BE2C (cell line): ENCODE results near the gene NPC2.

Source experiments
- DNase-seq: peaks from one replicate; pipeline ENCODE4 v3.0.0-alpha.2; 2020
- H3K27me3 ChIP-seq: fragments of 250-450 bp; sonication (Bioruptor Pico); 2 replicates; pipeline ENCODE4 v1.5.1; 2020; ENCODE audit warnings: mild to moderate bottlenecking
- H3K36me3 ChIP-seq: fragments of 250-450 bp; sonication (Bioruptor Pico); 2 replicates; pipeline ENCODE4 v1.5.1; 2020; ENCODE audit warnings: mild to moderate bottlenecking
- H3K4me1 ChIP-seq: fragments of 250-450 bp; sonication (Bioruptor Pico); 2 replicates; pipeline ENCODE4 v1.5.1; 2020
- H3K4me3 ChIP-seq: 2 replicates; pipeline ENCODE4 v1.5.1; 2011; ENCODE audit warnings: low read depth, low read length
- H3K9me3 ChIP-seq: fragments of 250-450 bp; sonication (Bioruptor Pico); 2 replicates; pipeline ENCODE4 v1.5.1; 2020
- TF ChIP-seq, protein P1 (sequence below): IDR thresholded peaks from 2 replicates; pipeline ENCODE4 v1.5.1; 2012; ENCODE audit warnings: mild to moderate bottlenecking, low read depth, low read length

The NPC2 gene

DNA sequence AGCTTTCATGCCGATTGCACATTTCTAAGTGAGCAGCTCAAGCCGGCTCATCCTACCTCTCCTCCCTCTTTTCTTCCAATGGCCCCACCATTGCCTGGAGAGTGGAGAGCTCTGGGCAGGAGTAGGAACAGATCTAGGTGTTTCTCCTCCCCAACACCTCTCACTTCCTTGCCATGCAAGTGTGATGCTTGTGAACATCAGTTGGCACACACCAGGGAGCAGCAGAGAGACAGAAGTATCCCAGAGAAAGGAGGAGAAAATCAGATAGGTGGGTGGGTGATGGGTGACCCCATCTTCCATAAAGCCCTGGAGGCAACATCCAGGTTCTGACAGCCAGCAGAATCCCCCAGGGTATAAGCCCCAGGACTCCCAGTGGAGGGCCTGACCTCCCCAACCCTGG, 27.8 kb downstream of the NPC2 start:
- no peak for DNase-seq
- Histone ChIP-seq H3K36me3 (no peaks in the 10 kb centered on the region), H3K4me3 (no peak overlapping the region), H3K9me3 (no peaks in the 10 kb centered on the region), H3K4me1 (no peaks in the 10 kb centered on the region), H3K27me3 (peaks cover 41% of the 10 kb centered on the region)
- TF ChIP-seq, protein P1, sequence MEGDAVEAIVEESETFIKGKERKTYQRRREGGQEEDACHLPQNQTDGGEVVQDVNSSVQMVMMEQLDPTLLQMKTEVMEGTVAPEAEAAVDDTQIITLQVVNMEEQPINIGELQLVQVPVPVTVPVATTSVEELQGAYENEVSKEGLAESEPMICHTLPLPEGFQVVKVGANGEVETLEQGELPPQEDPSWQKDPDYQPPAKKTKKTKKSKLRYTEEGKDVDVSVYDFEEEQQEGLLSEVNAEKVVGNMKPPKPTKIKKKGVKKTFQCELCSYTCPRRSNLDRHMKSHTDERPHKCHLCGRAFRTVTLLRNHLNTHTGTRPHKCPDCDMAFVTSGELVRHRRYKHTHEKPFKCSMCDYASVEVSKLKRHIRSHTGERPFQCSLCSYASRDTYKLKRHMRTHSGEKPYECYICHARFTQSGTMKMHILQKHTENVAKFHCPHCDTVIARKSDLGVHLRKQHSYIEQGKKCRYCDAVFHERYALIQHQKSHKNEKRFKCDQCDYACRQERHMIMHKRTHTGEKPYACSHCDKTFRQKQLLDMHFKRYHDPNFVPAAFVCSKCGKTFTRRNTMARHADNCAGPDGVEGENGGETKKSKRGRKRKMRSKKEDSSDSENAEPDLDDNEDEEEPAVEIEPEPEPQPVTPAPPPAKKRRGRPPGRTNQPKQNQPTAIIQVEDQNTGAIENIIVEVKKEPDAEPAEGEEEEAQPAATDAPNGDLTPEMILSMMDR, result no peak

DNA sequence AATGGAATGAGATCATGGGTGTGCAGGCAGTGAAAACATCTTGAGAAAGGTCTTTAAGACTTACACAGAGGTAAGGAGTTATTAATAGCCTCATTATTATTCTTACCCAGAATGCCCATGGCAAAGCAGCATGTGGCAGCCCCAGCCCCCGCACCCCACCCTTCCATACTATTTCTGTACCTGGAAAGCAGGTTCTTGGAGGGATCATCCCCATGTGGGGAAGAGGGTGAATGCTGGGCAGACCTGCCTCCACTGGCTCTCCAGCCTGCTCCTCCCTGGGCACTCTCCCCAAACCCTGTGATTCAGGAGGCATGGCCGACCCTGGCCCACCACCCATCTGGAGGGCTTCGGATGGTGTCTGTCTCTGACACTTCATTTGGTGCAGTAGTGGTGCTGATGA, 28.3 kb downstream of the NPC2 start:
- Histone ChIP-seq H3K36me3 (no peaks in the 10 kb centered on the region), H3K4me3 (no peak overlapping the region), H3K27me3 (peaks cover 35% of the 10 kb centered on the region), H3K4me1 (no peaks in the 10 kb centered on the region), H3K9me3 (no peaks in the 10 kb centered on the region)
- DNase-seq, result no peak
- TF ChIP-seq, protein P1, result no peak

DNA sequence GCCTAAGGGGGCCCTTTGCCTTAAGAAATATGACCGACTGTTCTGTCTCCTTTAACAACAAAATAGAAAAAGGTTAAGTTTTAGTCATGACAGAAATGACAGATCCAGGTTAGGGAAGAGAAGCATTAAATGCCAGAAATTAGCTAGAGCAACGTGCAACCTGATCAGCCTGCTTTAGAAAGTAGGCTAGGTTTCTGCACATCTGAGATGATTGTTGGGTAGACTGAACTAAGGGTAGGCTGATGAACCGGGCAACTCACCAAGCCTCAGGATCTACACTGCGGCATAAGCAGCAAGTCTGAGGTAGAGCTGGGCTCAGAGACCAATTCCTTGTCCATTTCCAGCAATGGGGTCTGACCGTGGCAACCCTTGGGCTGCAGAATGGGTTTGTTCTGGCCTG, 29.4 kb downstream of the NPC2 start:
- no peak overlapping the region for H3K4me3 ChIP-seq
- TF ChIP-seq, protein P1, result no peak
- H3K36me3 ChIP-seq, result no peaks in the 10 kb centered on the region
- no peaks in the 10 kb centered on the region for H3K4me1 ChIP-seq
- DNase-seq, result no peak
- H3K9me3 ChIP-seq, result no peaks in the 10 kb centered on the region
- H3K27me3 ChIP-seq, result peaks cover 30% of the 10 kb centered on the region

DNA sequence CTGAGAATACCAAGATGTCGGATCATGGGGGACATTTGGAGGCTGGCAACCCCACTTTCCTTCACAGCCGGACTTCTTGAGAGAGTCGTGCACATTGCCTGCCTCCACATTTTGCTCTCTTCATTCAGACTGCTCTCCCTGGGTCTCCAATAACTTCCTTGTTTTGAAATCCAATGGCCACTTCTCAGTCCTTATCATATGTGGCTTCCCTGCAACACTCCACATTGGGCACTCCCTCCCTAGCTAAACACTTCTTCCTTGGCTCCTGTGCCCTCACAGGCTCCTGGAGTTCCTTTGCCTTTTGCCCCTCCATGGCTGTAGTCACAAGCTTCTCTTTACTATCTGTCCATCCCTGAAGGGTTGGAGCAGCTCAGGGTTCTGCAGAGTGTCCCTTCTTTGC, 30.1 kb downstream of the NPC2 start:
- Histone ChIP-seq H3K27me3 (peaks cover 29% of the 10 kb centered on the region), H3K4me3 (no peak overlapping the region), H3K36me3 (no peaks in the 10 kb centered on the region), H3K4me1 (no peaks in the 10 kb centered on the region), H3K9me3 (no peaks in the 10 kb centered on the region)
- no peak for DNase-seq
- TF ChIP-seq, protein P1, result no peak

DNA sequence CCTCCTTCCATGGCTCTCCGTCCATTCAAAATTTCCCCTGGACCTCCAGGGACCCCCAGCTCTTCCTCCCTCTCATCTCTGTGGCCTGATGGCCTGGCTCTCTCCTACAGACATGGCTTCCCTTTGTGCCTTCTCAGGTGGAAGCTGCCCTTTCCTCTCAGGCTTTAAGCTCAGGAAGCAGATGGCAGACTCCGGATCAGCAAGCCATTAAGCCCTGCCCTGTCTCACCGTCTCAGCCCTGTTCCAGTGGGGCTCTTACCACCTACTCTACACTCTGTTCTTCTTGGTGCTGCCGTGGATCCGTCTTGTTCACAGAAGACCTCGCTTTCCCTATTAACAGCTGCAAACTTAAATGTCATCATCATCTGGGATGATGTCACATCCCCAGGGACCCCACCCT, 33.1 kb downstream of the NPC2 start:
- no peak for DNase-seq
- TF ChIP-seq, protein P1, result no peak
- Histone ChIP-seq H3K9me3 (no peaks in the 10 kb centered on the region), H3K27me3 (peaks cover 11% of the 10 kb centered on the region; the same call in 1 of the 2 replicates), H3K36me3 (no peaks in the 10 kb centered on the region), H3K4me3 (no peak overlapping the region), H3K4me1 (no peaks in the 10 kb centered on the region)

DNA sequence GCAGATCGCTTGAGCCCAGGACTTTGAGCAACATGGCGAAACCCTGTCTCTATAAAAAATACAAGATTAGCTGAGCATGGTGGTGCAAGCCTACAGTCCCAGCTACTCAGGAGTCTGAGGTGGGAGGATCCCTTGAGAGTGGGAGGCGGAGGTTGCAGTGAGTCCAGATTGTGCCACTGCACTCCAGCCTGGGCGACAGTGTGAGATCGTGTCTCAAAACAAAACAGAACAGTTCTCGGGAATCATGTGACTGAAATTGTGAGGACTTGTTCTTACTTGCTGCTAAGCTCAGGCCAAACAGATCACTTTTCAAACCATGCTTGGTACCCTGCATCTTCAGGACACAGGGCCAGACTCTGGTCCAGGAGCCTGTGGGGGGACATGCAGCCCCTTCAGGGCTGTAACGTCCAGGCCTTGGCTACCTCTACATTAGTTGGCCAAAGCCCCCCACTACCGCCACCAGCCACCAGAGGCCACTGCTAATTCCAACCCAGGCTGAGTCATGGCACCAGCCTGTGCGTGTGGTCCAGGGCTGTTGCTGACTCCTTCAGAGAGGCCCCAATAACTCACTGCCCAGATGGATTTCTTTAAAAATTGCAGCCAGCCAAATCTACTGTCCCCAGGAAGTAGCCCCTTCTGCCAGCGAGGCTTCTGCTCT, 33.7 kb downstream of the NPC2 start:
- peak; percentile 67 for DNase-seq
- peaks cover 11% of the 10 kb centered on the region; the same call in 1 of the 2 replicates for H3K27me3 ChIP-seq
- TF ChIP-seq, protein P1, result peak; percentile 73
- H3K36me3 ChIP-seq, result no peaks in the 10 kb centered on the region
- H3K4me3 ChIP-seq, result no peak overlapping the region
- H3K9me3 ChIP-seq, result no peaks in the 10 kb centered on the region
- H3K4me1 ChIP-seq, result no peaks in the 10 kb centered on the region
